Endothelial cell of umbilical vein (primary cell): ENCODE measurements around the gene FYCO1. TPM values are rescaled to one million over a fixed set of nuclear protein-coding genes. Genes with fewer than 3 reads are reported as not detected.

ENCODE experiments used
- BruUV-seq: library from RNA; stranded (reverse); fragments of 400-500 nt; replicated peaks from 2 replicates; lab custom pipeline; 2021; lab: Mats Ljungman, UMichigan
- CTCF ChIA-PET: fragments of 300-600, 350-600 bp; sonication (Branson Sonifier 250); formaldehyde crosslinking; loops from one replicate; lab custom pipeline; 2021; ENCODE audit warnings: antibody characterized with exemption, inconsistent platforms; lab: Charles Lee
- POLR2A ChIA-PET: fragments of 300-600, 350-600 bp; sonication (Branson Sonifier 250); formaldehyde crosslinking; loops from one replicate; lab custom pipeline; 2021; ENCODE audit warnings: antibody characterized with exemption, inconsistent platforms; lab: Charles Lee
- DNase-seq: peaks from one replicate; pipeline ENCODE4 v3.0.0-alpha.2; 2011; ENCODE audit warnings: low read depth, low spot score
- FAIRE-seq: peaks from 2 replicates; lab custom pipeline; 2011; peaks lifted over from hg19 to GRCh38; lab: Jason Lieb, UNC
- H2AFZ ChIP-seq: 2 replicates; pipeline ENCODE4 v1.6.0; 2012; ENCODE audit warnings: low read depth, low read length, control low read depth, inconsistent platforms
- H3K27ac ChIP-seq: 2 replicates; pipeline ENCODE4 v1.5.1; 2011; ENCODE audit warnings: low read depth, mild to moderate bottlenecking, control low read depth, low read length, moderate library complexity; ENCODE audit not compliant: insufficient read depth
- H3K27me3 ChIP-seq, 2 experiments: 2 replicates each; pipeline versions ENCODE4 v1.6.0 to v1.6.1; 2011; ENCODE audit warnings: low read length in 2 of 2, mixed read lengths in 1 of 2; ENCODE audit not compliant: control insufficient read depth in 2 of 2, insufficient read depth in 2 of 2
- H3K36me3 ChIP-seq, 2 experiments: 2 replicates in 1 of 2; 3 replicates in 1 of 2; pipeline ENCODE4 v1.5.1; 2011; ENCODE audit warnings: low read length in 2 of 2, mild to moderate bottlenecking in 1 of 2, moderate library complexity in 1 of 2; ENCODE audit not compliant: control insufficient read depth in 2 of 2, insufficient read depth in 2 of 2; ENCODE audit errors: extremely low read depth in 1 of 2
- H3K4me1 ChIP-seq: 3 replicates; pipeline ENCODE4 v1.5.1; 2011; ENCODE audit warnings: mild to moderate bottlenecking, low read length; ENCODE audit not compliant: control insufficient read depth, insufficient read depth; ENCODE audit errors: extremely low read depth
- H3K4me2 ChIP-seq: 2 replicates; pipeline ENCODE4 v1.6.1; 2011; ENCODE audit warnings: low read length, control low read depth, mixed read lengths; ENCODE audit not compliant: insufficient read depth
- H3K4me3 ChIP-seq, 3 experiments: fragments of 200-600 bp in 1 of 3; sonication (generic), shearing (Covaris generic) in 1 of 3; replicated peaks in 1 of 3; 2 replicates each; pipeline ENCODE4 v1.5.1; 2011 to 2016; ENCODE audit warnings: control low read depth in 3 of 3, low read length in 3 of 3, mild to moderate bottlenecking in 2 of 3, inconsistent platforms in 1 of 3, low read depth in 1 of 3, moderate library complexity in 1 of 3; ENCODE audit not compliant: insufficient read depth in 1 of 3
- H3K79me2 ChIP-seq: 2 replicates; pipeline ENCODE4 v1.6.0; 2012; ENCODE audit warnings: low read length, inconsistent platforms; ENCODE audit not compliant: control insufficient read depth, insufficient read depth
- H3K9ac ChIP-seq: replicated peaks from 2 replicates; pipeline ENCODE3; 2011; ENCODE audit warnings: low read length, control low read depth; ENCODE audit not compliant: insufficient read depth; ENCODE audit errors: extremely low read depth
- H3K9me1 ChIP-seq: replicated peaks from 3 replicates; pipeline ENCODE4 v1.6.0; 2011; ENCODE audit warnings: mild to moderate bottlenecking, low read length; ENCODE audit not compliant: control insufficient read depth, insufficient read depth; ENCODE audit errors: extremely low read depth
- H3K9me3 ChIP-seq: replicated peaks from 2 replicates; pipeline ENCODE4 v1.5.1; 2012; ENCODE audit warnings: low read length, inconsistent platforms; ENCODE audit not compliant: control insufficient read depth, insufficient read depth
- H4K20me1 ChIP-seq: replicated peaks from 2 replicates; pipeline ENCODE3; 2011; ENCODE audit warnings: mild to moderate bottlenecking, low read length; ENCODE audit not compliant: control insufficient read depth, insufficient read depth; ENCODE audit errors: extremely low read depth
- EZH2 ChIP-seq: IDR thresholded peaks from 2 replicates; pipeline ENCODE4 v1.6.1; 2012; ENCODE audit warnings: borderline replicate concordance, low read depth, mild to moderate bottlenecking, moderate library complexity, low read length, inconsistent platforms; ENCODE audit not compliant: severe bottlenecking
- FOS ChIP-seq: IDR thresholded peaks from 2 replicates; pipeline ENCODE4 v1.6.1; 2011; ENCODE audit warnings: mild to moderate bottlenecking, low read length, moderate library complexity, borderline replicate concordance; ENCODE audit not compliant: insufficient read depth
- GATA2 ChIP-seq: IDR thresholded peaks from 2 replicates; pipeline ENCODE4 v1.7.0; 2011; ENCODE audit warnings: low read depth, mild to moderate bottlenecking, moderate library complexity, mixed read lengths, low read length; ENCODE audit not compliant: insufficient read length, insufficient read depth
- JUN ChIP-seq: IDR thresholded peaks from 2 replicates; pipeline ENCODE4 v1.6.1; 2011; ENCODE audit warnings: borderline replicate concordance, low read depth; ENCODE audit not compliant: insufficient read length, insufficient read depth
- MYC ChIP-seq: IDR thresholded peaks from one replicate; pipeline ENCODE4 v1.6.1; 2011; ENCODE audit warnings: mild to moderate bottlenecking, low read depth, low read length
- POLR2A ChIP-seq: IDR thresholded peaks from 2 replicates; pipeline ENCODE4 v1.6.1; 2012; ENCODE audit warnings: low read depth, mild to moderate bottlenecking, control low read depth, low read length
- POLR2AphosphoS5 ChIP-seq: IDR thresholded peaks from 2 replicates; pipeline ENCODE4 v1.6.1; 2012; ENCODE audit warnings: low read depth, mild to moderate bottlenecking, control low read depth, low read length, moderate library complexity; ENCODE audit not compliant: insufficient read depth
- dilution Hi-C: fragments of 300-500 bp; cut with MboI; formaldehyde crosslinking; loops from one replicate; pipeline ENCODE4 v1.15.0; 2019; ENCODE audit warnings: low sequenced_read_pairs; ENCODE audit not compliant: extremely low pct_ligation_motif_present
- intact Hi-C: fragments of 100-400 bp; cut with micrococcal nuclease; formaldehyde crosslinking; loops from one replicate; pipeline ENCODE4 v1.10.0; 2022
- polyA plus RNA-seq, 4 experiments: library from polyadenylated mRNA; depleted of rRNA in 3 of 4; stranded (reverse) in 3 of 4; unstranded in 1 of 4; fragments of >200 nt; gene quantifications; 2 replicates each; pipeline versions ENCODE4 v1.2.1 to v1.2.3, GENCODE V29; 2011 to 2012; ENCODE audit warnings: missing spikeins in 1 of 4
- total RNA-seq: library from RNA; stranded (reverse); gene quantifications from 2 replicates; pipeline ENCODE4 v1.2.3, GENCODE V29; 2021
- TF ChIP-seq, protein P1 (sequence below): IDR thresholded peaks from 2 replicates; pipeline ENCODE4 v1.6.1; 2011; ENCODE audit not compliant: insufficient read depth, insufficient read length
- TF ChIP-seq, protein P2 (sequence below), 2 donors: IDR thresholded peaks; 1 replicate in 1 of 2; 2 replicates in 1 of 2; pipeline ENCODE4 v1.5.1; 2011; ENCODE audit warnings: low read length in 2 of 2, mild to moderate bottlenecking in 2 of 2, moderate library complexity in 2 of 2, control low read depth in 1 of 2, inconsistent platforms in 1 of 2, low read depth in 1 of 2; ENCODE audit not compliant: insufficient read depth in 1 of 2; ENCODE audit errors: extremely low read depth in 1 of 2

FYCO1 gene
- total and polyA plus RNA-seq, 2 donors (not counting 3 experiments of a cell fraction or from before 2014, with no cell fraction given) = 13.9 to 20.8 TPM

GRCh38 chr3:46030626-46031025 is 35.0 kb upstream of the FYCO1 start:
- POLR2A ChIA-PET = no interaction called here
- no peaks in the 10 kb centered on the region for H3K4me1 ChIP-seq
- no peaks in the 10 kb centered on the region for H3K36me3 ChIP-seq
- dilution Hi-C loops = no loop called here
- BruUV-seq = no TSS peak
- TF ChIP-seq POLR2AphosphoS5 (no peak), FOS (no peak), GATA2 (no peak), JUN (no peak), POLR2A (no peak), EZH2 (no peak), MYC (no peak)
- TF ChIP-seq, protein P1, sequence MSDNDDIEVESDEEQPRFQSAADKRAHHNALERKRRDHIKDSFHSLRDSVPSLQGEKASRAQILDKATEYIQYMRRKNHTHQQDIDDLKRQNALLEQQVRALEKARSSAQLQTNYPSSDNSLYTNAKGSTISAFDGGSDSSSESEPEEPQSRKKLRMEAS = no peak
- TF ChIP-seq, protein P2, sequence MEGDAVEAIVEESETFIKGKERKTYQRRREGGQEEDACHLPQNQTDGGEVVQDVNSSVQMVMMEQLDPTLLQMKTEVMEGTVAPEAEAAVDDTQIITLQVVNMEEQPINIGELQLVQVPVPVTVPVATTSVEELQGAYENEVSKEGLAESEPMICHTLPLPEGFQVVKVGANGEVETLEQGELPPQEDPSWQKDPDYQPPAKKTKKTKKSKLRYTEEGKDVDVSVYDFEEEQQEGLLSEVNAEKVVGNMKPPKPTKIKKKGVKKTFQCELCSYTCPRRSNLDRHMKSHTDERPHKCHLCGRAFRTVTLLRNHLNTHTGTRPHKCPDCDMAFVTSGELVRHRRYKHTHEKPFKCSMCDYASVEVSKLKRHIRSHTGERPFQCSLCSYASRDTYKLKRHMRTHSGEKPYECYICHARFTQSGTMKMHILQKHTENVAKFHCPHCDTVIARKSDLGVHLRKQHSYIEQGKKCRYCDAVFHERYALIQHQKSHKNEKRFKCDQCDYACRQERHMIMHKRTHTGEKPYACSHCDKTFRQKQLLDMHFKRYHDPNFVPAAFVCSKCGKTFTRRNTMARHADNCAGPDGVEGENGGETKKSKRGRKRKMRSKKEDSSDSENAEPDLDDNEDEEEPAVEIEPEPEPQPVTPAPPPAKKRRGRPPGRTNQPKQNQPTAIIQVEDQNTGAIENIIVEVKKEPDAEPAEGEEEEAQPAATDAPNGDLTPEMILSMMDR (IDR thresholded peaks at IDR 0.05; ENCODE audit: extremely low read depth in 1 of 2, insufficient read depth in 1 of 2, low read depth in 1 of 2, low read length in 2 of 2) = no peak
- H4K20me1 ChIP-seq = no peaks in the 10 kb centered on the region
- H3K79me2 ChIP-seq = no peaks in the 10 kb centered on the region
- no peaks in the 10 kb centered on the region for H3K9me1 ChIP-seq
- H3K9me3 ChIP-seq = no peaks in the 10 kb centered on the region
- no peak overlapping the region for H3K4me2 ChIP-seq
- intact Hi-C loops = no loop called here
- no peak overlapping the region for H2AFZ ChIP-seq
- H3K9ac ChIP-seq = no peak overlapping the region
- peaks cover 0 to 4% of the 10 kb centered on the region in 2 experiments for H3K27me3 ChIP-seq
- no peak for FAIRE-seq
- H3K27ac ChIP-seq = no peak overlapping the region
- no peak overlapping the region for H3K4me3 ChIP-seq
- DNase-seq = no peak
- CTCF ChIA-PET = no interaction called here
